ENCODE measurements around the gene DDX25. TPM values are rescaled to one million over a fixed set of nuclear protein-coding genes. Genes with fewer than 3 reads are reported as not detected.

The DDX25 gene
- total RNA-seq, 2 donors from 2014 or later = 3.3 to 8.4 TPM

DNA sequence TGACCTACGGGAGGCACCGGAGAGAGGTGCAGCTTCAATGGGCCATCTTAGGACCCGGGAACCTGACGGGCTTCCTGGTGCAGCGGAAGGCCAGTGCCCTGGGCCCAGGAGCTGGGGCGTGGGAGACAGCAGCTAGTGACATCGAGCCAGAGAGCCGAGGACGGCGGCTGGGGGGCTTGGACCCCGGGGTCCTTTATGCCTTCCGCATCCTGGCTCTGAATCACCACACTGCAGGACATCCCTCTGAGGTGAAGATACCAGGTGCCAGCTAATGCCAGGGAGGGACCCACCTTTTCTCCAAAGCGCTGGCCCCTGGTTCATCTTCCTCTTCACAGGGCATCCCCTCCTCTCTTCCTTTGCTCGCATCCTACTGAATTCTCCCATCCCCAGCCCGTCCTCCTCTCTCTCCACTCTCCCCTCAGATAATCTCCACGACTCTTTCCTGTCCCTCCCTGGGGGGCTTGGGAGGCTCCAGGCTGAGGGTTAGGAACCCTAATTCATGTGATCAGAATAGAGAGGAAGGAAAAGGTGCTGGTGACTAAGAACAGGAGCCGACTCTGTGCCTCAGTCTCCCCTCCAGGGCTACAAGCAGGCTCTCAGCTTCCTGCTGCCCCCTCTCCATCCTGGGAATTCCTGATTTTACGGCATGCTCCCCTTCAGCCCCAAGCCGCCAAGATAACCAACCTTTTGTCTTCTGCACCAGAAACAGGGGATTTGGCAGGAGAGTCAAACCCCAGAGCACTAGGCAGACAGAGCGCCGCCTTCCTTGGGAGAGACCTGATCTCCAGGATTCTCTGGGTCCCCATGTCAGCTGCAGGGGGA, 50.0 kb downstream of the DDX25 start:
- no peaks in the 10 kb centered on the region for H3K4me1 ChIP-seq (ENCODE audit: control insufficient read depth, insufficient read depth, low read length)
- no peak overlapping the region for H3K4me3 Mint-ChIP-seq
- H3K4me3 ChIP-seq (ENCODE audit: low read length) = no peak overlapping the region
- no peaks in the 10 kb centered on the region for H3K36me3 ChIP-seq (ENCODE audit: control insufficient read depth, insufficient read depth, low read length)
- H3K27me3 Mint-ChIP-seq (ENCODE audit: insufficient read depth) = no peaks in the 10 kb centered on the region
- H3K36me3 Mint-ChIP-seq (ENCODE audit: low read depth) = no peaks in the 10 kb centered on the region
- H3K9me3 Mint-ChIP-seq = no peaks in the 10 kb centered on the region
- H3K27ac Mint-ChIP-seq = no peak overlapping the region
- no peak for DNase-seq
- H3K9me3 ChIP-seq (ENCODE audit: control insufficient read depth, low read length) = no peaks in the 10 kb centered on the region
- no peak overlapping the region for H3K9ac ChIP-seq (ENCODE audit: extremely low read depth, low read length, poor library complexity, severe bottlenecking)
- 93 to 94% methylated on average over 14 to 20 of the region's 21 CpGs for WGBS, 2 experiments (ENCODE audit: insufficient coverage in 1 of 2, insufficient read length in 1 of 2)
- H3K4me1 Mint-ChIP-seq = peaks cover 4% of the 10 kb centered on the region
- TF ChIP-seq, protein P1, sequence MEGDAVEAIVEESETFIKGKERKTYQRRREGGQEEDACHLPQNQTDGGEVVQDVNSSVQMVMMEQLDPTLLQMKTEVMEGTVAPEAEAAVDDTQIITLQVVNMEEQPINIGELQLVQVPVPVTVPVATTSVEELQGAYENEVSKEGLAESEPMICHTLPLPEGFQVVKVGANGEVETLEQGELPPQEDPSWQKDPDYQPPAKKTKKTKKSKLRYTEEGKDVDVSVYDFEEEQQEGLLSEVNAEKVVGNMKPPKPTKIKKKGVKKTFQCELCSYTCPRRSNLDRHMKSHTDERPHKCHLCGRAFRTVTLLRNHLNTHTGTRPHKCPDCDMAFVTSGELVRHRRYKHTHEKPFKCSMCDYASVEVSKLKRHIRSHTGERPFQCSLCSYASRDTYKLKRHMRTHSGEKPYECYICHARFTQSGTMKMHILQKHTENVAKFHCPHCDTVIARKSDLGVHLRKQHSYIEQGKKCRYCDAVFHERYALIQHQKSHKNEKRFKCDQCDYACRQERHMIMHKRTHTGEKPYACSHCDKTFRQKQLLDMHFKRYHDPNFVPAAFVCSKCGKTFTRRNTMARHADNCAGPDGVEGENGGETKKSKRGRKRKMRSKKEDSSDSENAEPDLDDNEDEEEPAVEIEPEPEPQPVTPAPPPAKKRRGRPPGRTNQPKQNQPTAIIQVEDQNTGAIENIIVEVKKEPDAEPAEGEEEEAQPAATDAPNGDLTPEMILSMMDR (conservative IDR thresholded peaks at IDR 0.05) = no peak
- H3K27ac ChIP-seq (ENCODE audit: low read depth, low read length) = peak overlapping the region; percentile 24
- H3K27me3 ChIP-seq (ENCODE audit: control insufficient read depth, insufficient read depth, low read length, poor library complexity, severe bottlenecking) = no peaks in the 10 kb centered on the region

DNA sequence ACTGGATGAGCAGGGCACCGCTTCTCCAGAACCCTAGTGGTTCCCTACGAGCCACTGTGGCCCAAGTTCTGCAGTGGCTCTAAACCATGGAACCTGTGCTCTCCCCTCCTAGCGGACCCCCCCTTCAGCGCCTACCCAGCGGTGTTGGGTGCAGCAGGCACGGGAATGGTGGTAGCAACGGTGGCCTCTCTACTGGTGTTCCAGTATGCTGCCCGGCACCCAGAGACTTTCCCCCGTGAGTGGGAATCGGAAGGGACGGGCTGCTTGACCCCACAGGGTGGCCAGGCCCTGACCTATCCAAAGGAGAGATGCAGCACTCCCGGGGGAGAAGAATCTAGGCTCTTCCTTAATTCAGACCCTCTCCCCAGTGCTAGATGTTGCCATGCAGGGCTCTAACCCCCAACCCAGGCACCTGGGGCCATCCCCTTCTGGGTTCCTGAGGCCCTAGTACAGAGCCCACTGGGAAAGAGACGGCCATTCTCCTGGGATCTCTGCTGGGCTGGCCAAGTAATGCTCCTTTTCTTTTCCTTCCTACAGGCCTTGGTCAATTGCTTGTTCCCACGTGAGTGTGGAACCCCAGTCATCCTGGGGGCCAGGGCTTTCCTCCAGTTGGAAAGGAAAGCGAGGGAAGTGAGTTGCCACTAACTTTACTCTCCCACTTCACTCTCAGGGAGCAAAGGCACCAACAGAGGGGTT, 50.8 kb downstream of the DDX25 start:
- DNase-seq = no peak
- Mint-ChIP-seq H3K4me1 (peaks cover 4% of the 10 kb centered on the region), H3K9me3 (no peaks in the 10 kb centered on the region), H3K27me3 (ENCODE audit: insufficient read depth) (no peaks in the 10 kb centered on the region), H3K27ac (no peak overlapping the region), H3K36me3 (ENCODE audit: low read depth) (peaks cover 6% of the 10 kb centered on the region), H3K4me3 (no peak overlapping the region)
- no peaks in the 10 kb centered on the region for H3K4me1 ChIP-seq (ENCODE audit: control insufficient read depth, insufficient read depth, low read length)
- no peak overlapping the region for H3K9ac ChIP-seq (ENCODE audit: extremely low read depth, low read length, poor library complexity, severe bottlenecking)
- WGBS, 2 experiments (ENCODE audit: insufficient coverage in 1 of 2, insufficient read length in 1 of 2) = 91 to 97% methylated on average over 9 to 15 of the region's 15 CpGs
- no peaks in the 10 kb centered on the region for H3K9me3 ChIP-seq (ENCODE audit: control insufficient read depth, low read length)
- H3K4me3 ChIP-seq (ENCODE audit: low read length) = no peak overlapping the region
- no peak overlapping the region for H3K27ac ChIP-seq (ENCODE audit: low read depth, low read length)
- H3K36me3 ChIP-seq (ENCODE audit: control insufficient read depth, insufficient read depth, low read length) = no peaks in the 10 kb centered on the region
- TF ChIP-seq, protein P1 (conservative IDR thresholded peaks at IDR 0.05) = no peak
- no peaks in the 10 kb centered on the region for H3K27me3 ChIP-seq (ENCODE audit: control insufficient read depth, insufficient read depth, low read length, poor library complexity, severe bottlenecking)

GRCh38 chr11:125955856-125956255, 51.5 kb downstream of the DDX25 start:
- H3K4me3 ChIP-seq (ENCODE audit: low read length) = no peak overlapping the region
- H3K27me3 Mint-ChIP-seq (ENCODE audit: insufficient read depth) = no peaks in the 10 kb centered on the region

More at GRCh38 chr11:125955856-125956255, 51.5 kb downstream of the DDX25 start:
- Mint-ChIP-seq H3K4me1 (peaks cover 5% of the 10 kb centered on the region), H3K4me3 (no peak overlapping the region), H3K9me3 (no peaks in the 10 kb centered on the region), H3K27ac (no peak overlapping the region), H3K36me3 (ENCODE audit: low read depth) (peaks cover 9% of the 10 kb centered on the region)
- 93% methylated on average over 2 of the region's 2 CpGs; no CpG with 5 or more reads in 1 of the 2 experiments for WGBS, 2 experiments (ENCODE audit: insufficient coverage in 1 of 2, insufficient read length in 1 of 2)
- Histone ChIP-seq H3K9me3 (ENCODE audit: control insufficient read depth, low read length) (no peaks in the 10 kb centered on the region), H3K27me3 (ENCODE audit: control insufficient read depth, insufficient read depth, low read length, poor library complexity, severe bottlenecking) (no peaks in the 10 kb centered on the region), H3K27ac (ENCODE audit: low read depth, low read length) (no peak overlapping the region), H3K9ac (ENCODE audit: extremely low read depth, low read length, poor library complexity, severe bottlenecking) (no peak overlapping the region), H3K36me3 (ENCODE audit: control insufficient read depth, insufficient read depth, low read length) (no peaks in the 10 kb centered on the region), H3K4me1 (ENCODE audit: control insufficient read depth, insufficient read depth, low read length) (no peaks in the 10 kb centered on the region)
- no peak for DNase-seq
- TF ChIP-seq, protein P1 (conservative IDR thresholded peaks at IDR 0.05) = no peak
